Tibial nerve (tissue), 4 donors: ENCODE results near the gene DMWD.

ENCODE experiments used
- EP300 ChIP-seq, 2 donors: sonication (generic); formaldehyde crosslinking; IDR thresholded peaks; one replicate each; pipeline ENCODE4 v1.6.1; 2017; ENCODE audit warnings: antibody characterized with exemption in 2 of 2, mild to moderate bottlenecking in 1 of 2
- TF ChIP-seq, protein P1 (sequence below), 5 experiments: fragments of 200-600 bp in 3 of 5; fragments of 450-650 bp in 2 of 5; sonication (generic) in 3 of 5; IDR thresholded peaks; one replicate each; pipeline ENCODE4 v1.5.1; 2016 to 2019; ENCODE audit warnings: antibody characterized with exemption in 5 of 5, mild to moderate bottlenecking in 3 of 5, moderate library complexity in 2 of 5

DNA sequence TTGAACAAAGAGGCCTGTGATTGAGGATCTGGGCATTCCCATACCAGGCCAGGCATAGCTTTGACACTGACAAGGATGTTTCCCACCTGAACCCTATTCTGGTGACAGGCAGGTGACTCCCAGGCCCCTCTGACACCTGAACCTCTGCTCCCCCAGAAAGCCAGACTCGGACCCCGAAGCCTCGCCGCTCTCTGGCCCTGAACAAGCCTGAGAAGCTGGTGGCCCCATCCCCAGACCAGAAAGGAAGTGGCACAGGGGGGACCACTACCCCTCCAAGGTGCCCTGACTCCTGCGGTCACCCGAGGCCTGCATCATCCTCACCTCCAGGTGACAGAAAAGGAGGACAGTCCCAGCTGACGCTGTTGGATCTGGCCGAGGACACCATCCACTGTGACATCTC is 38.3 kb downstream of the DMWD start:
- TF ChIP-seq, protein P1, sequence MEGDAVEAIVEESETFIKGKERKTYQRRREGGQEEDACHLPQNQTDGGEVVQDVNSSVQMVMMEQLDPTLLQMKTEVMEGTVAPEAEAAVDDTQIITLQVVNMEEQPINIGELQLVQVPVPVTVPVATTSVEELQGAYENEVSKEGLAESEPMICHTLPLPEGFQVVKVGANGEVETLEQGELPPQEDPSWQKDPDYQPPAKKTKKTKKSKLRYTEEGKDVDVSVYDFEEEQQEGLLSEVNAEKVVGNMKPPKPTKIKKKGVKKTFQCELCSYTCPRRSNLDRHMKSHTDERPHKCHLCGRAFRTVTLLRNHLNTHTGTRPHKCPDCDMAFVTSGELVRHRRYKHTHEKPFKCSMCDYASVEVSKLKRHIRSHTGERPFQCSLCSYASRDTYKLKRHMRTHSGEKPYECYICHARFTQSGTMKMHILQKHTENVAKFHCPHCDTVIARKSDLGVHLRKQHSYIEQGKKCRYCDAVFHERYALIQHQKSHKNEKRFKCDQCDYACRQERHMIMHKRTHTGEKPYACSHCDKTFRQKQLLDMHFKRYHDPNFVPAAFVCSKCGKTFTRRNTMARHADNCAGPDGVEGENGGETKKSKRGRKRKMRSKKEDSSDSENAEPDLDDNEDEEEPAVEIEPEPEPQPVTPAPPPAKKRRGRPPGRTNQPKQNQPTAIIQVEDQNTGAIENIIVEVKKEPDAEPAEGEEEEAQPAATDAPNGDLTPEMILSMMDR (IDR thresholded peaks at IDR 0.05), result no peak
- TF ChIP-seq EP300 (IDR thresholded peaks at IDR 0.05), result no peak
